SK-N-SH (cell line): ENCODE measurements around the gene MAGEA9B.
"Not testable (repeated sequence)": the region's sequence is repeated elsewhere in the genome, so short reads cannot be mapped to it uniquely, and the experiment has no call there.

ENCODE experiments used
- CHD2 ChIP-seq: fragments of 150-350 bp; IDR thresholded peaks from 2 replicates; pipeline ENCODE4 v1.6.1; 2018; ENCODE audit warnings: low read length; ENCODE audit not compliant: partially characterized antibody
- EZH2phosphoT487 ChIP-seq: fragments of 200-600 bp; sonication (generic); IDR thresholded peaks from 2 replicates; pipeline ENCODE4 v1.6.1; 2017; ENCODE audit warnings: low read depth, mixed run types, mild to moderate bottlenecking, antibody characterized with exemption, moderate library complexity, borderline replicate concordance
- JUND ChIP-seq: IDR thresholded peaks from 2 replicates; pipeline ENCODE4 v1.4.0; 2012
- POLR2AphosphoS5 ChIP-seq: IDR thresholded peaks from 2 replicates; pipeline ENCODE4 v1.6.1; 2012; ENCODE audit warnings: low read depth, low read length
- RAD21 ChIP-seq: IDR thresholded peaks from 2 replicates; pipeline ENCODE4 v1.6.1; 2012; ENCODE audit warnings: mild to moderate bottlenecking, low read length
- RXRA ChIP-seq: IDR thresholded peaks from 2 replicates; pipeline ENCODE4 v1.4.0; 2012; ENCODE audit warnings: low read depth, mild to moderate bottlenecking, borderline replicate concordance
- TAF1 ChIP-seq: IDR thresholded peaks from 2 replicates; pipeline ENCODE4 v1.6.1; 2012; ENCODE audit warnings: low read depth, mild to moderate bottlenecking, low read length, moderate library complexity, borderline replicate concordance
- TCF12 ChIP-seq: IDR thresholded peaks from 2 replicates; pipeline ENCODE4 v1.4.0; 2012
- TF ChIP-seq, protein P1 (sequence below): fragments of 200-600 bp; sonication (generic); IDR thresholded peaks from 2 replicates; pipeline ENCODE4 v1.6.1; 2017; ENCODE audit warnings: antibody characterized with exemption, mild to moderate bottlenecking, moderate library complexity
- TF ChIP-seq, protein P2 (sequence below): fragments of 150-350 bp; IDR thresholded peaks from 2 replicates; pipeline ENCODE4 v1.6.1; 2017; ENCODE audit warnings: antibody characterized with exemption, low read length, low read depth, borderline replicate concordance

DNA sequence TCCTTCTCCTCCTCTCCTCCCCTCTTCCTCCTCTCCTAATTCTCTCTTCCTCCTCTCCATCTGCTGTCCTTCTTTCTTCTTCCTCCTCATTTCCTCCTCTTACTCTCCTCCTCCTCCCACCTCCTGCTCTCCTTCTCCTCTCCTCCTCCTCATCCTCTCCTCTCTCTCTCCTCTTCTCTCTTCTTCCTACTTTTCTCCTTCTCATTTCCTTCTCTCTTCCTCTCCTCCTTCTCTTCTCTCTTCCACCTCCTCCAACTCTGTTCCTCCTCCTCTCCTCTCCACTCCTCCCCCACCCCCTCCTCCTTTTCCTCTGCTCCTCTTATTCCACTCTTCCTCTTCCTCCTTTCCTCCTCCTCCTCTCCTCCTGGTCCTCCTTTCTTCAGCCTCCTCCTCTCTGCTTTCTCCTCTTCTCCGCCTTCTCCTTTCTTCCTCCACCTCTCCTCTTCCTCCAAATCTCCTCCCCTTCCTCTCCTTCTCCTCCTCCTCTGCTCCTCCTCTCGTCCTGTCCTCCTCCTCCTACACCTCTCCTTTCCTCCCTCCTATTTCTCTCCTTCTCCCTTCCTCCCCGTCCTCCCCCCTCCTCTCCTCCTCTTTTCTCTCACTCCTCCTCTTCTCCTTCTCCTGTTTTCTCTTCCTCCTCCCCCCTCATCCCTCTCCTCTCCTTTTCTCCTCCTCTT lies 52.2 kb downstream of the MAGEA9B start:
- TF ChIP-seq, protein P1, sequence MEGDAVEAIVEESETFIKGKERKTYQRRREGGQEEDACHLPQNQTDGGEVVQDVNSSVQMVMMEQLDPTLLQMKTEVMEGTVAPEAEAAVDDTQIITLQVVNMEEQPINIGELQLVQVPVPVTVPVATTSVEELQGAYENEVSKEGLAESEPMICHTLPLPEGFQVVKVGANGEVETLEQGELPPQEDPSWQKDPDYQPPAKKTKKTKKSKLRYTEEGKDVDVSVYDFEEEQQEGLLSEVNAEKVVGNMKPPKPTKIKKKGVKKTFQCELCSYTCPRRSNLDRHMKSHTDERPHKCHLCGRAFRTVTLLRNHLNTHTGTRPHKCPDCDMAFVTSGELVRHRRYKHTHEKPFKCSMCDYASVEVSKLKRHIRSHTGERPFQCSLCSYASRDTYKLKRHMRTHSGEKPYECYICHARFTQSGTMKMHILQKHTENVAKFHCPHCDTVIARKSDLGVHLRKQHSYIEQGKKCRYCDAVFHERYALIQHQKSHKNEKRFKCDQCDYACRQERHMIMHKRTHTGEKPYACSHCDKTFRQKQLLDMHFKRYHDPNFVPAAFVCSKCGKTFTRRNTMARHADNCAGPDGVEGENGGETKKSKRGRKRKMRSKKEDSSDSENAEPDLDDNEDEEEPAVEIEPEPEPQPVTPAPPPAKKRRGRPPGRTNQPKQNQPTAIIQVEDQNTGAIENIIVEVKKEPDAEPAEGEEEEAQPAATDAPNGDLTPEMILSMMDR = not testable (repeated sequence)
- not testable (repeated sequence) for TF ChIP-seq EZH2phosphoT487, TAF1, JUND, POLR2AphosphoS5, RXRA, CHD2, TCF12, RAD21
- TF ChIP-seq, protein P2, sequence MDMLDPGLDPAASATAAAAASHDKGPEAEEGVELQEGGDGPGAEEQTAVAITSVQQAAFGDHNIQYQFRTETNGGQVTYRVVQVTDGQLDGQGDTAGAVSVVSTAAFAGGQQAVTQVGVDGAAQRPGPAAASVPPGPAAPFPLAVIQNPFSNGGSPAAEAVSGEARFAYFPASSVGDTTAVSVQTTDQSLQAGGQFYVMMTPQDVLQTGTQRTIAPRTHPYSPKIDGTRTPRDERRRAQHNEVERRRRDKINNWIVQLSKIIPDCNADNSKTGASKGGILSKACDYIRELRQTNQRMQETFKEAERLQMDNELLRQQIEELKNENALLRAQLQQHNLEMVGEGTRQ = not testable (repeated sequence)
